ENCODE results near the gene MAP4K2. TPM values are rescaled to one million over a fixed set of nuclear protein-coding genes. Genes with fewer than 3 reads are reported as not detected.

Gene MAP4K2
- polyA plus RNA-seq, 3 donors = 9.9 to 38.0 (median 12.6) TPM

DNA sequence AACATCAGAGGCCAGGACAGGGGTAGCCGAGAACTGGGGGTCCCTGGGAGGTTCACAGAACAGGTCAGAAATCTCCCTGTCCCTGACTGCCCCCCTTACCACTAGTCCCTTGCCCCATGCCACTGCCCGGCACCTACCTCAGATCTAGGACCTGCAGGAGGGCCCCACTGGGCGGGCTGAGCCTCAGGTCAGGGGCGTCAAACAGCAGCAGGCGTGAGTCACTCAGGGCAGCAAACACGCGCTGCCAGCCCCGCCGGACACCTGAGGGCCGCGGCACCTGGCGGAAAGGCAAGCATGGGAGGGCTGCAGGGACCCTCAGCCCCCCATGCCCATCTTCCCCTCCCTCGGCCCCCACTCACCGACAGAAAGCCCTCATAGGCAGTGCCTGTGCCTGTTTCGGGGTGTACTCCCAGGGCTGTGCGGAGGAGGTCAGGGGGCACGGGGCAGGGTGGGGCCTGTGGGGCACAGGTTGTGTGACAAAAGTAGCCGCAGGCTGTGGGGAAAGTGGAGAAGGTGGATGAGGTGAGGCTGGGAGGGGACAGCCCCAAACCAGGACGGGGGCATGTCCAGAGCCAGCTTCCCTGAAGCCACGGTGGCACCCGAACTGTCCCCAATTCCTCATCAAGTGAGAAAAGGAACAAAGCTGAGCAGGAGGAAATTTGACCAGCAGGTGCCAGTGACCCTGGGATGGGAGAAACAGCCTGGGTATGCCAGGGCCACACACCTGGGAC lies 29.6 kb upstream of the MAP4K2 start:
- H4K20me1 ChIP-seq (ENCODE audit: insufficient read depth, low read length) = no peaks in the 10 kb centered on the region
- Mint-ChIP-seq H3K27ac (no peak overlapping the region), H3K4me3 (no peak overlapping the region), H3K27me3 (ENCODE audit: low read depth in 3 of 3) (peaks cover 2 to 3% (median 3%) of the 10 kb centered on the region in 3 donors), H3K9me3 (no peaks in the 10 kb centered on the region), H3K4me1 (peaks cover 3% of the 10 kb centered on the region), H3K36me3 (no peaks in the 10 kb centered on the region)
- no peaks in the 10 kb centered on the region for H3K9me3 ChIP-seq (replicated peaks in 1 of 2; ENCODE audit: control insufficient read depth in 1 of 2, insufficient read depth in 1 of 2, low read length in 2 of 2)
- intact Hi-C loops (cut with micrococcal nuclease) = no loop called here
- no peaks in the 10 kb centered on the region for H3K79me2 ChIP-seq (ENCODE audit: insufficient read depth, low read length)
- TF ChIP-seq, protein P1, sequence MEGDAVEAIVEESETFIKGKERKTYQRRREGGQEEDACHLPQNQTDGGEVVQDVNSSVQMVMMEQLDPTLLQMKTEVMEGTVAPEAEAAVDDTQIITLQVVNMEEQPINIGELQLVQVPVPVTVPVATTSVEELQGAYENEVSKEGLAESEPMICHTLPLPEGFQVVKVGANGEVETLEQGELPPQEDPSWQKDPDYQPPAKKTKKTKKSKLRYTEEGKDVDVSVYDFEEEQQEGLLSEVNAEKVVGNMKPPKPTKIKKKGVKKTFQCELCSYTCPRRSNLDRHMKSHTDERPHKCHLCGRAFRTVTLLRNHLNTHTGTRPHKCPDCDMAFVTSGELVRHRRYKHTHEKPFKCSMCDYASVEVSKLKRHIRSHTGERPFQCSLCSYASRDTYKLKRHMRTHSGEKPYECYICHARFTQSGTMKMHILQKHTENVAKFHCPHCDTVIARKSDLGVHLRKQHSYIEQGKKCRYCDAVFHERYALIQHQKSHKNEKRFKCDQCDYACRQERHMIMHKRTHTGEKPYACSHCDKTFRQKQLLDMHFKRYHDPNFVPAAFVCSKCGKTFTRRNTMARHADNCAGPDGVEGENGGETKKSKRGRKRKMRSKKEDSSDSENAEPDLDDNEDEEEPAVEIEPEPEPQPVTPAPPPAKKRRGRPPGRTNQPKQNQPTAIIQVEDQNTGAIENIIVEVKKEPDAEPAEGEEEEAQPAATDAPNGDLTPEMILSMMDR (IDR thresholded peaks at IDR 0.05) = no peak
- no peak overlapping the region for H3K4me2 ChIP-seq (replicated peaks; ENCODE audit: extremely low read depth, low read length, poor library complexity, severe bottlenecking)
- no peaks in the 10 kb centered on the region for H3K4me1 ChIP-seq (ENCODE audit: control insufficient read depth in 1 of 2, insufficient read depth in 2 of 2, low read length in 2 of 2)
- no peaks in the 10 kb centered on the region for H3K36me3 ChIP-seq (replicated peaks in 1 of 2; ENCODE audit: control insufficient read depth in 1 of 2, insufficient read depth in 2 of 2, low read length in 2 of 2)
- no peak overlapping the region for H2AFZ ChIP-seq (ENCODE audit: insufficient read depth, low read depth, low read length, poor library complexity, severe bottlenecking)
- no peak overlapping the region for H3K9ac ChIP-seq (ENCODE audit: insufficient read depth, low read length, poor library complexity, severe bottlenecking)
- no peak overlapping the region for H3K4me3 ChIP-seq (replicated peaks in 1 of 3; ENCODE audit: low read depth in 2 of 3, low read length in 3 of 3)
- WGBS (ENCODE audit: insufficient coverage) = 97% methylated on average over 13 of the region's 21 CpGs
- H3K27ac ChIP-seq (ENCODE audit: low read depth in 1 of 2, low read length in 2 of 2) = no peak overlapping the region
- no peak for DNase-seq
- H3K27me3 ChIP-seq (ENCODE audit: control insufficient read depth in 2 of 2, insufficient read depth in 2 of 2, low read length in 2 of 2) = no peaks in the 10 kb centered on the region

DNA sequence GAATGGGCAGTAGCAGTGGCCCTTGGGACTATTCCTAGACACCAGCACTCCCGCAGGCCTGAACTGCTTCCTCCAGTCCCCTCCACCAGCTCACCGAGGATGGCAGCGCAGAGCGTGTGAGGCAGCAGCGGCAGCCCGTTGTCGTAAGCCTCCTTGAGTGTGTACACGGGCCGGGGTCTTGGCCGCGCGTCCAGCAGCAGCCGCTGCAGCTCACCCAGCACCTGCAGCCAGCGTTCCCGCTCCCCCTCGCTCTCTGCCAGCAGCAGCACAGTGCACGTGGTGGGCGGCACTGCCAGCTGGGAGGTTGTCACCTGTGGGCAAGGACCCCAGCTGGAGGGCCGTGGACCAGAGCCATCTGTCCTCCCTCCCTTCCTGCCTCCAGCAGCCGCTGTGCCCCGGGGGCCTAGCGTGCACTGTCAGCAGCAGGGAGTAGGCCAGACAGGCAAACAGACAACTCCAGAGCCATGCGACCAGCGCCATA lies 28.4 kb upstream of the MAP4K2 start:
- intact Hi-C loops (cut with micrococcal nuclease) = no loop called here
- WGBS (ENCODE audit: insufficient coverage) = 99% methylated on average over 24 of the region's 24 CpGs
- no peak for DNase-seq
- Histone ChIP-seq H2AFZ (ENCODE audit: insufficient read depth, low read depth, low read length, poor library complexity, severe bottlenecking) (no peak overlapping the region), H3K9ac (ENCODE audit: insufficient read depth, low read length, poor library complexity, severe bottlenecking) (no peak overlapping the region), H3K27ac (ENCODE audit: low read depth in 1 of 2, low read length in 2 of 2) (no peak overlapping the region), H3K36me3 (replicated peaks in 1 of 2; ENCODE audit: control insufficient read depth in 1 of 2, insufficient read depth in 2 of 2, low read length in 2 of 2) (no peaks in the 10 kb centered on the region), H3K4me1 (ENCODE audit: control insufficient read depth in 1 of 2, insufficient read depth in 2 of 2, low read length in 2 of 2) (no peaks in the 10 kb centered on the region), H3K4me2 (replicated peaks; ENCODE audit: extremely low read depth, low read length, poor library complexity, severe bottlenecking) (no peak overlapping the region), H3K27me3 (ENCODE audit: control insufficient read depth in 2 of 2, insufficient read depth in 2 of 2, low read length in 2 of 2) (no peaks in the 10 kb centered on the region), H3K9me3 (replicated peaks in 1 of 2; ENCODE audit: control insufficient read depth in 1 of 2, insufficient read depth in 1 of 2, low read length in 2 of 2) (no peaks in the 10 kb centered on the region), H3K79me2 (ENCODE audit: insufficient read depth, low read length) (no peaks in the 10 kb centered on the region), H3K4me3 (replicated peaks in 1 of 3; ENCODE audit: low read depth in 2 of 3, low read length in 3 of 3) (no peak overlapping the region), H4K20me1 (ENCODE audit: insufficient read depth, low read length) (no peaks in the 10 kb centered on the region)
- Mint-ChIP-seq H3K4me3 (peak overlapping the region in 1 of 2 donors; percentile 27), H3K9me3 (no peaks in the 10 kb centered on the region), H3K27ac (no peak overlapping the region), H3K4me1 (peaks cover 3% of the 10 kb centered on the region), H3K36me3 (no peaks in the 10 kb centered on the region), H3K27me3 (ENCODE audit: low read depth in 3 of 3) (peaks cover 0 to 2% (median 1%) of the 10 kb centered on the region in 3 donors)
- TF ChIP-seq, protein P1 (IDR thresholded peaks at IDR 0.05) = no peak

All from CD14-positive monocyte (primary cell).